ENCODE results near the gene PSG1. TPM values are rescaled to one million over a fixed set of nuclear protein-coding genes. Genes with fewer than 3 reads are reported as not detected.
"Not testable (repeated sequence)": the region's sequence is repeated elsewhere in the genome, so short reads cannot be mapped to it uniquely, and the experiment has no call there.

PSG1 gene
- total RNA-seq, 1 experiment from 2014 or later = not detected

DNA sequence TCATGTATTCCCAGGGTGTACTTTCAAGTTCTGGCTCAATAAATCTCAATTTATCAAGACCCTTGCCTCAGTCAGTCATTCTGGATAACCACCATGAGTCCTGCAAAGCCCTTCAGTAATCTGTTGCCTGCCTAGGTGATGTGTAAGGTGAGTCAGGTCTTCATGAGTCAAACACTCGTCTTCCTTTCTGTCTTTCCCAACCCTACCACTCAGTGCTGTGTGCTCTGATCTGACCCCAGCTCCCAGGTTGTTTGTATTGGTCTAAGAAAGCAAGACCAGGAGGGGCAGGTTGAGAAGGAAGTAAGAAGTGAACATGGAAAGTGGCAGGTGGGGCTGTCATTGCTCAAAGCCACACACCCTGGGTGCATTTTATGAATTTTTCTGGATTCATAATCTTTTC, 18.2 kb upstream of the PSG1 start:
- Histone ChIP-seq H3K36me3 (peaks cover 23% of the 10 kb centered on the region), H3K9me3 (peaks cover 28% of the 10 kb centered on the region)
- DNase-seq, H3K27me3 ChIP-seq, H3K4me3 ChIP-seq: not testable (repeated sequence)

- peaks cover 24% of the 10 kb centered on the region for H3K9me3 ChIP-seq
Measured at GRCh38 chr19:42890446-42890845, 10.9 kb upstream of the PSG1 start.

DNA sequence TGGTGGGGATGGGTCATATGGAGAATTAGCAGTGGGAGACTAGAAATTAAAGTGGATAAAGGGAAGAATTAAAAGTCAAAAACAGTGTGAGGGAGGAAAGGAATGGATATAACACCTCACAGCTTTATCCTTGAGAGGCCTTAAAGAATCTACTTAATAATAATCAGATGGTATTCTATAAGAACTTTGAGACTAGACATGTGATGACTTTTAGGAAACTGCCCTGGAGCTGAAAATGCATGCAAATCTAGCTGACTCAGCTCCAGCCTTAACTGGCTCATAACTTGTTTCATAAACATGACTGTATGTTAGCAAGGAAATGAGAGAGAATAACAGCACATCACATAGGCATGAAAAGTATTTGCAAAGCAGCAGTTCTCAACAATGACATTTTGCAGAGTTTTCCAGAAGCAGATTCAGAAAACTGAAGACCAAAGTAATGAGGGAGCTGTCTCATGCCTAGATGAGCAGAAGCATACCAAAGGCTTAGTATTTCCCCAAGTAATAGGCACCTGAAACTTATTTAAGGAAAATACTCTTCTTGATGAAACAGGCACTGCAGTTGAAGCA, 8.4 kb upstream of the PSG1 start:
- H3K9me3 ChIP-seq = peaks cover 15% of the 10 kb centered on the region
- not testable (repeated sequence) for DNase-seq, H3K4me3 ChIP-seq, H3K27me3 ChIP-seq
- H3K36me3 ChIP-seq = peaks cover 27% of the 10 kb centered on the region

More at GRCh38 chr19:42890446-42890845, 10.9 kb upstream of the PSG1 start:
- not testable (repeated sequence) for H3K4me3 ChIP-seq, H3K27me3 ChIP-seq, DNase-seq
- peaks cover 32% of the 10 kb centered on the region for H3K36me3 ChIP-seq

GRCh38 chr19:42882730-42883129, 3.2 kb upstream of the PSG1 start:
- not testable (repeated sequence) for H3K27me3 ChIP-seq, H3K4me3 ChIP-seq, H3K9me3 ChIP-seq
- DNase-seq = peak; percentile 52
- H3K36me3 ChIP-seq = peaks cover 17% of the 10 kb centered on the region

GRCh38 chr19:42882010-42882409, 2.5 kb upstream of the PSG1 start:
- H3K9me3 ChIP-seq, H3K4me3 ChIP-seq, H3K27me3 ChIP-seq, DNase-seq: not testable (repeated sequence)
- H3K36me3 ChIP-seq = peaks cover 16% of the 10 kb centered on the region

GRCh38 chr19:42881279-42881678, 1.8 kb upstream of the PSG1 start:
- not testable (repeated sequence) for H3K27me3 ChIP-seq, H3K4me3 ChIP-seq, H3K9me3 ChIP-seq
- peaks cover 14% of the 10 kb centered on the region for H3K36me3 ChIP-seq
- DNase-seq = peak; percentile 50

- peaks cover 14% of the 10 kb centered on the region for H3K36me3 ChIP-seq
- H3K9me3 ChIP-seq, H3K27me3 ChIP-seq, DNase-seq, H3K4me3 ChIP-seq: not testable (repeated sequence)
Measured at GRCh38 chr19:42880621-42881020, 1.1 kb upstream of the PSG1 start.

DNA sequence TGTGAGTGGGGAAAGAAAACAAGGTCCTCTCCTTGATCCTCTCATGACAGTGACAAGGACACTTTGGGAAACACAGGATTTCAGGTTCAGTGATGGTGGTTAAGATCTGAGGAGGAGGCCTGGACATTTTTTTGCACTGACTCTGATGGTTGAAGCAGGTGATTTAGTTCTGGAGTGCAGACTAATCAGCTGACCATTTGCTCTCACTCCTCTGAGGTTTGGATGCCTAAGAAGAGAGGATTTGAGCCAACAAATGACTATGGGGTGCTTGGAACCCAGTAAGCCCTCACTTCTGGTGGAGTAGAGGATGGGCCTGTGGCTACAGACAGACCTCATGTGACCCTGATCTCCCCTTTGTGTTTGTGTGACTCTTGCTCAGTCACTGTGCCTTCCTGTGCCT, 2.9 kb downstream of the PSG1 start:
- not testable (repeated sequence) for H3K9me3 ChIP-seq, H3K4me3 ChIP-seq, H3K27me3 ChIP-seq
- peaks cover 20% of the 10 kb centered on the region; the same call in 1 of the 2 replicates for H3K36me3 ChIP-seq
- DNase-seq = peak; percentile 77

DNA sequence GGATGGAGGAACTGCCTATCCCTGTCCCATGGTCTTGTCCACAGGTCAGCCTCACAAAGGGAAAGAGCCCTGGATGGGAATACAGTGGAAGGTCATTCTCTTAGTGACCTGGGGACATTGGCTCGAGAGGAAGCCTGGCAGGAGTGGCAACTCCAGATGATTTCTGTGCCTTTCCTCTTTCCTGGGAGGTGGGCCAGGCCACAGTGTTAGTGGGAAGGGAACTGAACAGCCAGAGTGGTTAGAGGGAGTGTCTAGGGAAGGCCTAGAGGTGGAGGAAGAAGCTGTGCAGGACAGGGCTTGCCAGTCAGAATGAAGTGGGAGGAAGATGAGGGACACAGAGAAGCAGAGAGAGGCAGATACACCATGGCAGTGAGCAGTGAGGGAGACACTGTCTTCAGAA, 3.6 kb downstream of the PSG1 start:
- DNase-seq = peak; percentile 80
- peaks cover 25% of the 10 kb centered on the region; the same call in 1 of the 2 replicates for H3K36me3 ChIP-seq
- H3K27me3 ChIP-seq, H3K4me3 ChIP-seq, H3K9me3 ChIP-seq: not testable (repeated sequence)

DNA sequence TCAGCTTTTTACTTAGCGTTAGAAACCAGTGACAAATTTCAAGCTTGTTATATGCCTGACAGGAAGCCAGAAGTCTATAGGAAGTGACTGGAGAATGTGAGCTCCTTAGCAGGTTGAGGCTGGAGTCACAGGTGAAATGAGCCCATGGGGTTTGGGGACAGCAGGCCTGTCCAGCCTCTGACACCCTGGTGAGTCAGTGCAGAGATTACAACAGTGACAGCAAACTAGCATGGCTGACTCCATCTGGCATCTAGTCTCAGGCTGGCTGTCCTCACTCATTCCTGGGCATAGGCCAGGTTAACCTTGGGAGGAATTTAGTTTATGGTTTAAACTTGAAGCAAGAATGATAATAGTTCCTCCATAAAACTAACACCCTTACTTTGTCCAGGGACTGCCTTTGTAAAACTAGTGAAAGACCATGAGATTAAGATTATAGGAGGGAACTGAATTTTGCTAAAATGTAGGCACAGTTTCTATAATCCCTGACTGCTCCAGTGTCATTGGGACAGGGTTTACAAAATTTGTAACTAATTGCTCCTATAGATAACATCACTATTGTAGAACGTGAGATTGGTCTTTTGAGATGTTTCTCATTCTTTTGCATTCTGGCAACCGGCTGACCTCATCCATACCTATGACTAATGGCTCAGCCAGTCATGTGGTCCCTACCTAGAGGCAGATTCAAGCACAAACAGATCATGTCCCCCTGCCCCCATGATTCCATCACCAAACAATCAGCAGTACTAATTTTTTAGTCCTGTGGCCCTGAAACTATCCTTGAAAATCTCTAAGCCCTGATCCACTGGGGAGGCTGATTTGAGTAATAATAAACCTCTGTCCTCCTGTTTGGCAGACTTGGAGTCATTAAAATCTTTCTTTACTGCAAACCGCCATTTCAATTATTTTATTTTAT, 4.4 kb downstream of the PSG1 start:
- H3K9me3 ChIP-seq, H3K4me3 ChIP-seq: not testable (repeated sequence)

GRCh38 chr19:42874136-42874535, 5.4 kb downstream of the PSG1 start:
- not testable (repeated sequence) for H3K27me3 ChIP-seq, DNase-seq, H3K9me3 ChIP-seq, H3K4me3 ChIP-seq
- H3K36me3 ChIP-seq = peaks cover 25% of the 10 kb centered on the region; the same call in 1 of the 2 replicates

More for the DNA sequence above, 4.4 kb downstream of the PSG1 start:
- H3K27me3 ChIP-seq = not testable (repeated sequence)
- H3K36me3 ChIP-seq = peaks cover 25% of the 10 kb centered on the region; the same call in 1 of the 2 replicates
- peak; percentile 89 for DNase-seq

GRCh38 chr19:42872608-42873007, 6.9 kb downstream of the PSG1 start:
- no peaks in the 10 kb centered on the region for H3K27me3 ChIP-seq
- H3K4me3 ChIP-seq = no peak overlapping the region
- peaks cover 21% of the 10 kb centered on the region for H3K36me3 ChIP-seq
- H3K9me3 ChIP-seq = no peaks in the 10 kb centered on the region; the same call in 1 of the 2 replicates
- no peak for DNase-seq

GRCh38 chr19:42857544-42857867, 22.0 kb downstream of the PSG1 start:
- Histone ChIP-seq H3K4me3 (no peak overlapping the region), H3K36me3 (peaks cover 11% of the 10 kb centered on the region), H3K9me3 (peaks cover 44% of the 10 kb centered on the region), H3K27me3 (no peaks in the 10 kb centered on the region)
- no peak for DNase-seq

DNA sequence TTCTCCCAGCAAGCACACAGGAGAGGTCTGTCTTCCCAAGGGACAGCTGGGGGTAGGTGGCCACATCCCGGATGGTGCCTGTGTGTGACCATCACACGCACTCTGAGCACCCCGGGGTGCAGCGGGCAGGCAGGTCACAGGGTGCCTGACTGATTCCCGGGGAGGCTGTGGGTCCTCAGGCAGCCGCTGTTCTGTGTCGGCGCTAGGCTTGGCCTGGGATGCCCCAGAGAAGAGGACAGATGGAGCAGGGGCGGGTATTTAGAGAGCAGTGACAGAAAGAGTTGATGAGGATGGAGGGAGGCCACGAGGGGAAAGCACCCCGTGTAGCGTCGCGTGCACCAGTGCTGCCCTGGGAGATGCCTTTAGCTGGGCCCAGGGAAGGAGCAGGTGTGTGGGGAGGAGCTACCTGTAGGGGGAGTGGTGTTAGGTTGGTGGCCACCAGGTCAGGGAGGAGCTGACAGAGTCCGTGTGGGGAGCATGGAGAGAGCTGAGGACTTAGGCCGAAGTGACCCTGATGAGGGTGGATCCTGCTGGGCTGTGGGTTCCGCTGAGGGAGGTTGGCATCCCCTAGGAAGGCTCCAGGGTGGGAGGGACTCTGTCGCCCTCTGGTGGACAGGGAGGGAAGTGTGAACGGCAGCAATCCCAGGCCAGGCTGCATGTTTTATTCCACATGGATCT, 22.5 kb downstream of the PSG1 start:
- Histone ChIP-seq H3K36me3 (peaks cover 11% of the 10 kb centered on the region), H3K9me3 (peaks cover 40% of the 10 kb centered on the region)
- H3K27me3 ChIP-seq, H3K4me3 ChIP-seq, DNase-seq: not testable (repeated sequence)

GRCh38 chr19:42854745-42855144, 24.8 kb downstream of the PSG1 start:
- H3K27me3 ChIP-seq, DNase-seq, H3K4me3 ChIP-seq: not testable (repeated sequence)
- peaks cover 11% of the 10 kb centered on the region for H3K36me3 ChIP-seq
- peaks cover 23% of the 10 kb centered on the region for H3K9me3 ChIP-seq

- H3K27me3 ChIP-seq, H3K4me3 ChIP-seq, DNase-seq, H3K36me3 ChIP-seq: not testable (repeated sequence)
- H3K9me3 ChIP-seq = peaks cover 14% of the 10 kb centered on the region
Measured at GRCh38 chr19:42853231-42853630, 26.3 kb downstream of the PSG1 start.

DNA sequence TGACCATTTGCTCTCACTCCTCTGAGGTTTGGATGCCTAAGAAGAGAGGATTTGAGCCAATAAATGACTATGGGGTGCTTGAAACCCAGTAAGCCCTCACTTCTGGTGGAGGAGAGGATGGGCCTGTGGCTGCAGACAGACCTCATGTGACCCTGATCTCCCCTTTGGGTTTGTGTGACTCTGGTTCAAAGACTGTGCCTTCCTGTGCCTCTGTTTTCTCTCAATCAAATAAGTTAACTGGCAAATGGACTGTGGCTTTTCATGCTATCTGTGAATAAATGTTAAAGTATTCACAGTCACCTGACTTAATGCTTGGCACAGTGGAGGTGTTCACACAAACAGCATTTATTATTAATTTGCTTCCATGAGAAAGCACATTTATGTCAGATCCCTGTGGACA, 26.7 kb downstream of the PSG1 start:
- not testable (repeated sequence) for H3K36me3 ChIP-seq, H3K27me3 ChIP-seq, H3K4me3 ChIP-seq
- peak; percentile 74 for DNase-seq
- H3K9me3 ChIP-seq = peaks cover 10% of the 10 kb centered on the region
